ENCODE data around the gene RALGAPA1.
"Not testable (repeated sequence)": the region's sequence is repeated elsewhere in the genome, so short reads cannot be mapped to it uniquely, and the experiment has no call there.

The RALGAPA1 gene

DNA sequence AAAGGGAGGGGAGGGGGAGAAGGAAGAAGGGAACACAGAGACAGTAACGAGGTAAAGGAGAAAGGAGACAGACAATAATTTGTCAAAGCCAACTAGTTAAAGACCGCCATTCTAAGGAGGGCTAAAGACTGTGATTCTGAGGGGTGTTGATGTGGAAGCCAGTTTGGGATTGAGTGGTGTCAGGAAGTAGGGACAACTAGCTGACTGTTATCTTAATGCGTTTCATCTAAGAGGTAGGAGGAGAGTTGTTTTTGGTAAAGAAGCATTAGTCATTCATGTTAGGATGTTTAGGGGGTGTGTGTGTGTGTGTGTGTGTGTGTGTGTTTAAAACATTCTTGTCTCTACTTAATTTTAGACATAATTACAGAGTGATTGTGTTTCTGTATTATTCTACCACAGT lies 180.1 kb downstream of the RALGAPA1 start:
- no peak for DNase-seq (ENCODE audit: low read depth, low spot score)

GRCh38 chr14:35626947-35627346 lies 182.1 kb downstream of the RALGAPA1 start:
- DNase-seq (ENCODE audit: low read depth, low spot score), result not testable (repeated sequence)

DNA sequence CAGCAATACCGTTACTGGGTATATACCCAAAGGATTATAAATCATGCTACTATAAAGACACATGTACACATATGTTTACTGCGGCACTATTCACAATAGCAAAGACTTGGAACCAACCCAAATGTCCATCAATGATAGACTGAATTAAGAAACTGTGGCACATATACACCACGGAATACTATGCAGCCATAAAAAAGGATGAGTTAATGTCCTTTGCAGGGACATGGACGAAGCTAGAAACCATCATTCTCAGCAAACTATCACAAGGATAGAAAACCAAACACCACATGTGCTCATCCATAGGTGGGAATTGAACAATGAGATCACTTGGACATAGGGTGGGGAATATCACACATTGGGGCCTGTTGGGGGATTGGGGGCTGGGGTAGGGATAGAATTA lies 187.1 kb downstream of the RALGAPA1 start:
- DNase-seq (ENCODE audit: low read depth, low spot score), result not testable (repeated sequence)

DNA sequence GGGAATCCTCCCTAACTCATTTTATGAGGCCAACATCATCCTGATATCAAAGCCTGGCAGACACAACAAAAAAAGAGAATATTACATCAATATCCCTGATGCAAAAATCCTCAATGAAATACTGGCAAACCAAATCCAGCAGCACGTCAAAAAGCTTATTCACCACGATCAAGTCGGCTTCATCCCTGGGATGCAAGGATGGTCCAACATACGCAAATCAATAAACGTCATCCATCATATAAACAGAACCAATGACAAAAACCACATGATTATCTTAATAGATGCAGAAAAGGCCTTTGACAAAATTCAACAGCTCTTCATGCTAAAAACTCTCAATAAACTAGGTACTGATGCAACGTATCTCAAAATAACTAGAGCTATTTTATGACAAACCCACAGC lies 189.1 kb downstream of the RALGAPA1 start:
- DNase-seq (ENCODE audit: low read depth, low spot score), result not testable (repeated sequence)

GRCh38 chr14:35619461-35619860 lies 189.6 kb downstream of the RALGAPA1 start:
- not testable (repeated sequence) for DNase-seq (ENCODE audit: low read depth, low spot score)

GRCh38 chr14:35617500-35617899 lies 191.6 kb downstream of the RALGAPA1 start:
- no peak for DNase-seq (ENCODE audit: low read depth, low spot score)

DNA sequence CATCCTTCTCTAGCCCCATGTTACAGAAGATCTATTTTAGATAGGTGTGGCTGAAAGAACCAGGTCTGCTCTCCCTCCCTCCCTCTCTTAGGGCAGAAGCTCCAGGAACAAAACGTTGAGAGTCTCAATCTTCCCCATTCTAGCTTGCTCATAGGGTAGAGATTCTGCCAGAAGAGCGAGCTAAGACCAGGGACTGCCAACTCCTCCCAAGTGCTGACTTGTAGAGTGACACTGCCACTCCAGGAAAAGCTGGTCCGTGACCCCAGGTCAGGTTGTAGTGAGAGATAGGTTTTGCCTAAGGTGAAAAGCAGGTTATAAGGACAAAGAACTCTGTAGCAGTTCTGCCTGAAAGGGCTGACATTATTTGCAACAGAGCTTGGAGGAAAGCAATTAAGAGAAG lies 201.7 kb downstream of the RALGAPA1 start:
- no peak for DNase-seq (ENCODE audit: low read depth, low spot score)

DNA sequence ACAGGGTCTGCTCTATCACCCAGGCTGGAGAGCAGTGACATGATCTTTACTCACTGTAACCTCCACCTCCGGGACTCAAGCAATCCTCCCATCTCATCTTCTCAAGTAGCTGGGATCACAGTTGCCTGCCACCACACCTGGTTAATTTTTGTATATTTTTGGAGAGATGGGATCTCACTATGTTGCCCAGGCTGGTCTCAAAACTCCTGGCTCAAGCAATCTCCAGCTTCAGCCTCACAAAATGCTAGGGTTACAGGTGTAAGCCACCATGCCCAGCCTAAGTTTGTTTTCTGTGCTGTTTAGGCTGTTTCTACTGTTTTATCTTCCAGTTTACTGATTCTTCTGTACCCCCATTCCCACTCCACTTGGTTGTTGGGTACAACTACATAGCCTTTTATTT lies 208.8 kb downstream of the RALGAPA1 start:
- no peak for DNase-seq (ENCODE audit: low read depth, low spot score)

DNA sequence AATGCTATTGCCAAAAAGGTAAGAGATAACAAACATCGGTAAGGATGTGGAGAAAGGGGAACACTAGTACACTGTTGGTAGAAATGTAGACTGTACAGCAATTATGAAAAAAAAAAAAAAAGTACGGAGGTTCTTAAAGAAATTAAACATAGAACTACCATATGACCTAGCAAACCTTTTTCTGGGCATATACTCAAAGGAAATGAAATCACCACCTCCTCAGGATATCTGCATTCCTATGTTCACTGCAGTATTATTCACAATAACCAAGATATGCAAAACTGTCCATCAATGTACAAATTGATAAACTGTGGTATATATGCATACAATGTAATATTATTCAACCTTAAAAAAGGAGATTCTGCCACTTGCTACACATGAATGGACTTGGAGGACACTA lies 214.5 kb downstream of the RALGAPA1 start:
- DNase-seq (ENCODE audit: low read depth, low spot score), result no peak

- DNase-seq (ENCODE audit: low read depth, low spot score), result not testable (repeated sequence)
Measured at GRCh38 chr14:35587373-35587772, 221.7 kb downstream of the RALGAPA1 start.

DNA sequence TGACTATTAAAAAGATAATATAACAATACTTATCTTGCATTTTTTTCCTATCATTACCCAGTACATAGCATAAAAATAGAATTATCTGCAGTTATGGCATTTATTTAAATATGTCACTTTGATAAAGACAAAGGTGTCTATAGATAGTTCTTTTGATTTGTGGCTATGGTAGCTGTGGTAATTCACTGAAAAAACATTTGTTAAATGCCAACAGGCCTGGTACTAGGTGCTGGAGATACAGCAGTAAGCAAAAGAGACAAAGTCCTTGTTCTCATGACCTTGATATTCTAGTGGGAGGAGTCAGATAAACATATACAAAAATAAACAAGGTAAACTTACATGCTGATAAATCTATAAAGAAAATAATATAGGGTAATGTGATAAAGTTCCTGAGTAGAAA lies 230.5 kb downstream of the RALGAPA1 start:
- DNase-seq (ENCODE audit: low read depth, low spot score), result no peak

GRCh38 chr14:35578135-35578534 lies 231.0 kb downstream of the RALGAPA1 start:
- DNase-seq (ENCODE audit: low read depth, low spot score), result no peak

GRCh38 chr14:35576856-35577255 lies 232.2 kb downstream of the RALGAPA1 start:
- DNase-seq (ENCODE audit: low read depth, low spot score), result no peak

GRCh38 chr14:35576260-35576659 lies 232.8 kb downstream of the RALGAPA1 start:
- no peak for DNase-seq (ENCODE audit: low read depth, low spot score)

DNA sequence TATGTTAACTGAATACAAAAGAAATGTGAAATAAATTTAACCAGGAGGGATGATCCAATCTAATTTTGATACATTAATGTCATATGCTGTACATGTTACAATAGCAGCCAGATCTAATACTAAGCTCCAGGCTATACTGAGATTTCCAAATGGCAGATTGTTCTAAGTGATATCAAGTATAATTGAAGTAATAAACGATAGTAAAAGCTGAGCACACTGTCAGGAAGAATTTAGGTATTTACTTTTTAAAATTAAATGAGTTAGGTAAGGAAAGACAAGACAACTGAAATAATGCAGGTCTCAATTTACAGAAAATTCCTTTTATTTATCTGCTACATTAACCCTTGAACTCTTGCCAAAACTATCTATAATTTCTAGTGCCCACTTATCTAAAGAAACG lies 235.2 kb downstream of the RALGAPA1 start:
- no peak for DNase-seq (ENCODE audit: low read depth, low spot score)

- DNase-seq (ENCODE audit: low read depth, low spot score), result no peak
Measured at GRCh38 chr14:35571598-35571997, 237.5 kb downstream of the RALGAPA1 start.

GRCh38 chr14:35565871-35566464 lies 243.1 kb downstream of the RALGAPA1 start:
- no peak for DNase-seq (ENCODE audit: low read depth, low spot score)

DNA sequence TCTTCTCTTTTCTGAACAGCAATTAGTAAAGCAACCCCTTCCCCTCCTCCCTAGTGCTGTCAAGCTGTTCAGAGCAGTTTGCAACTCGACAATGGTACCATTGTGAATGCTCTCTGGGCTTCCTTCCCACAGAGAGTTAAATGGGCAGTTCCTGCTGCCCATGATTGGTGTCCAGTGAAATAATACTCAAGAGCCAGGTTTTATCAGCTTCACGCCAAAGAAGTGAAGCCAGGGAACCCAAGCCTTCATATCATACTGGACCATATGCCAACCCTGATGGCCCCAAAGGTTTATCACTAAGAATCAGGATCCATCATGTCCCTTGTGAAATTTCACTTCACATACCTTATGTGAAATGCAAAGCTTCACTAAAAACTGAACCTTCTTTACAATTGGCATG lies 250.4 kb downstream of the RALGAPA1 start:
- DNase-seq (ENCODE audit: low read depth, low spot score), result no peak

GRCh38 chr14:35557221-35557747 lies 251.8 kb downstream of the RALGAPA1 start:
- no peak for DNase-seq (ENCODE audit: low read depth, low spot score)

DNA sequence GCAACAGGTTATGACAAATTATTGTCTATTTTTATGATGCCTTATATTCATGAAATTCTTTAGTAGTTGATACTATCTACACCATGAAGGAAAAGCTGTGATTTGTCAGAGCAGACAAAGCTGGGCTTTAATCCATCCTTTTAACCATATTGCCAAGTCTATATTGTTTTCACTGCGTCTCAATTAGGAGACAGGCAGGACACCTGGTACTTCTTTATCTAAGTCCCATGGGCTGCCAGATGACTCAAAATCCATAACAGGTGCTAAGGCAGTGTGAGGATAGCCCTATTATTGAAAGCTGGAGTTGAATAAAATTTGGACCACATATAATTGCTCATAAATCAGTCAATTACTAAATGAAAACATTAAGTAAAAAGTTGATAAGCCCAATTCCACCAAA lies 252.5 kb downstream of the RALGAPA1 start:
- no peak for DNase-seq (ENCODE audit: low read depth, low spot score)

GRCh38 chr14:35553808-35554207 lies 255.3 kb downstream of the RALGAPA1 start:
- DNase-seq (ENCODE audit: low read depth, low spot score), result no peak

GRCh38 chr14:35551081-35551480 lies 258.0 kb downstream of the RALGAPA1 start:
- DNase-seq (ENCODE audit: low read depth, low spot score), result no peak

- DNase-seq (ENCODE audit: low read depth, low spot score), result no peak
Measured at GRCh38 chr14:35549551-35549950, 259.5 kb downstream of the RALGAPA1 start.

GRCh38 chr14:35543006-35543405 lies 266.1 kb downstream of the RALGAPA1 start:
- no peak for DNase-seq (ENCODE audit: low read depth, low spot score)
